ENCODE data around the gene CIT.

CIT gene

GRCh38 chr12:119803381-119803791, 73.7 kb downstream of the CIT start:
- DNase-seq: no peak

GRCh38 chr12:119802472-119802871, 74.6 kb downstream of the CIT start:
- DNase-seq: no peak

- DNase-seq: no peak
These were observed 80.0 kb downstream of the CIT start for GRCh38 chr12:119797090-119797489.

- DNase-seq: no peak
These were observed 80.8 kb downstream of the CIT start for GRCh38 chr12:119796292-119796691.

- no peak for DNase-seq
These were observed 85.7 kb downstream of the CIT start for GRCh38 chr12:119791453-119791852.

GRCh38 chr12:119788786-119789185, 88.3 kb downstream of the CIT start:
- DNase-seq: no peak

- no peak for DNase-seq
These were observed 90.6 kb downstream of the CIT start for GRCh38 chr12:119786539-119786938.

DNA sequence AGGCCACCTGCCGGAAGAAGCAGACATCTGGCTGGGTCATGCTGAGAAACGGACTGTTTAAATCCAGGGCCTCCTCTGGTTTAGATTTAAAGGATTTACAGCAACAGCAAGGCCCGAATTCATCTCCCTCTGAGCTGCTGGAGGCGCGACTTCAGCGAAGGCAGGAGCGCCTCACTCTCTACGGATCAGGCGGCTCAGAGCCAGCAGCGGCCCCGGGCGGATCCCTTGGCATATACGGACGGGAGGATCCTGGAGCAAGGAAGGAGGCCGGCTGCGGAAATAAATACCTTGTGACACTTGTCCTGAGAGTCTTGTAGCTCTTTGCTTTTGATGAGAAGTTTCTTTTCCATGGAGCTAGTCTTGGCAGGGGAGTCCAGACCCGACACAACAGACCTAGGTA, 92.4 kb downstream of the CIT start:
- no peak for DNase-seq

DNA sequence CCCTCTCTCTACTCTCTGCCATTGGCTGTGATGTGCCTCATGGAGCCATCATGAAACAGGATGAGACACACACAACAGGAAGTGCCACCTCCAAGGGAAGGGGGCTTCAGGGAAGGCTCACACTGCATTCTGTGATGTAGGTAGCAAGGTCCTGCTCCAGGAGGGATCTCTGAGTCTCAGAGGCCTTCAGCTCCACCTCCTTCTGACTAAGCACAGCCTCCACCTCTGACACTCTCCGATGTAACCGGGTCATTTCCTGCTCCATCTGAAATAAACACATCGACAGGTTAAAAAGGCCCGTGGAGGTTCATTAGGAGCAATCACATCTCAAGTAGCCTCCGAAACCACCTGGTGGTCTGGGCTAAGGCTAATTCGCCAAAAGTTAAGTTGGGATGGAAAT, 93.3 kb downstream of the CIT start:
- DNase-seq: no peak

GRCh38 chr12:119781804-119782203, 95.3 kb downstream of the CIT start:
- no peak for DNase-seq

DNA sequence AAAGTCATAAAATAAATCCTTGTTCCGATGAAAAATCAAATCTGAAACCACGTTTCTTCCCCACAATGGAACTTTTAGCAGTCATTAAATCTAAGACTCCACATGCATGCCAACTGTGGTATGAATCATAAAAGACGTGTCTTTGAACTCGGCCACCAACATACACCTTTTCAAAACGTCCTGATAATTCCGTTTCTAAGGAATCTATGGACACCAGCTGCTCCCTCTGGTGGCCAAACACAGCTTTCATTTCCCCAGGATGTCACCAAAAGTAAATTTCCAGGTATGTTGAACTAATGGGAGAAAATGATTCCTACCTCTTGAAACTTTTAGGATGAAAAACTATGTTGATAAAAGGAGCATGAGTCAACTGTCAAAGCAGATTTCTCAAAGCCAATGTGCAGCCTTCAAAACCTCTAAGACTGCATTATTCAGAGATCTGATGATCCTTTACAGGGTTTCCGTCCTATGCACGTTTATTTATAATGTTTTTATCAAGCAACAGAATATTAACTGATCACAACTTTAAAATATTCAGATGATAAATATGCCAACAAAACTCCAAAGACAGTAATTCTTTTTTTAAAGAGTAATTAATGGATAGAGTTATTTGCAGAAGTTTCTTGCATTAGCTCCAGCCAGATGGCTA, 96.2 kb downstream of the CIT start:
- peak; percentile 16 for DNase-seq

- DNase-seq: no peak
These were observed 101.7 kb downstream of the CIT start for GRCh38 chr12:119775246-119775895.

DNA sequence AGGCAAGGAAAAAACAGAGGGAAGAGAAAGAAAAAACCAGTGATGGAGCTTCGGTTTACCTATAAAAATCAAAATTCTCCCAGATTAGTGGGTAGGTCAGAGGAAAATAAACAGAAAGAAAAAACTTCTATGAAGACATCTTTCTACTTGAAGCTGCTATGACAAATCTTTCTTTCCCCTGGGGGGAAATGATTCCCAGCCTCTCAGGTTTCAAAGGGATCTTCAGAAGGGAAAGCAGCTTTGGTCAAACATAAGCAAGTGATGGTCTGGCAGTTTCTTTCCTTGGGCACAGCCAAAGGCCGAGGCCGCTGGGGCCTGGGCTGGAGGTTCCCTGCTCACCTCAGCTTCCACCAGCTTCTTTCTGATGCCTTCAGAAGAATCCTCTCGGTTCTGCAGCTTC, 104.7 kb downstream of the CIT start:
- DNase-seq: no peak

GRCh38 chr12:119770146-119770545, 107.0 kb downstream of the CIT start:
- DNase-seq: no peak

DNA sequence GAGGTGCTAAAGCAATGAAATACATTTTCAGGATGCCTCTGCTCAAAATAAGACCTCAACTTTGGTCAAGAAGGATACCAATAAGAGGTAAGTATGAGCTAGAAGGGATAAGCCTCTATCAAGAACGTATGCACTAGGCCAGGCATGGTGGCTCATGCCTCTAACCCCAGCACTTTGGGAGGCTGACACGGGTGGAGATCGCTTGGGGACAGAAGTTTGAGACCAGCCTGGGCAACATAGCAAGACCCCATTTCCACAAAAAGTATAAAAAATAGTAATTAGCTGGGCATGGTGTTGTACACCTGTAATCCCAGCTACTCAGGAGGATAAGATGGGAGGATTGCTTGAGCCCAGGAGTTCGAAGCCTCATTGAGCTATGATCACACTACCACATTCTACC, 114.5 kb downstream of the CIT start:
- DNase-seq: no peak

DNA sequence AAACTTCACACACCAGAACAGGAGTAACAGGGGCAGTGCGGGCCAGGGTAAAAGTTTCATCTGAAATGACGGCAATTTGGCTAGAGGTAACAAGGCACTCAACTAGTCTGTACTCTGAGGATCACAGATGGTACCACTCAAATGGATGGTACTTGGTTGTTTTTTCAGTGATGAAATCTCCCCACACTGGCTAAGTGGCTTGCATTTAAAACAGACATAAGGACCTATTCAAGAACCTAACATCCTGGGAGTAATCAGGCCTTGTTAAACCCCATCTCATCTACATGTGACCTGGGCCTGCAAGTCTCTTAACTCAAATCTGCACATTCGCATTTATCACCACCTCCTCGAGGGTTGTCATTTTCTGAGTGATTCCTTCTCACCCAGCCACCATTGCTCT, 118.4 kb downstream of the CIT start:
- no peak for DNase-seq

DNA sequence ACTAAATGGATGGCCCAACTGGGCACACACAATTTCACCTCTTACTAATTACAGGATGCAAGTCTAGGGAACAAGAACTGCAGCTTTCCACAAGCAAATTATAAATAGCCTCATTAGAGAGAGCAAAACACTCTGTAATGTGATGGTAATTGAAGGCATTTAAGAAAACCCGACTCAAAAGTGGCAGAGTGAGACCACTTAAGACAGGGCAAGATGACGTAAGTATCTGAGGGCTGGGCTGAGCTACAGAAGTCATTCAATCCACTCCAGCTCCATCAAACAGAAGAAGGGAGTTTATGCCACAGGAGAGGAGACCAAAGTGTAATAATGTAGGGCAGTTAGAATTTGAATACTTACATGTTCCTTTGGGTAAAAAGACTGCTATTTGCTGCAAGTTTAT, 118.9 kb downstream of the CIT start:
- DNase-seq: no peak

DNA sequence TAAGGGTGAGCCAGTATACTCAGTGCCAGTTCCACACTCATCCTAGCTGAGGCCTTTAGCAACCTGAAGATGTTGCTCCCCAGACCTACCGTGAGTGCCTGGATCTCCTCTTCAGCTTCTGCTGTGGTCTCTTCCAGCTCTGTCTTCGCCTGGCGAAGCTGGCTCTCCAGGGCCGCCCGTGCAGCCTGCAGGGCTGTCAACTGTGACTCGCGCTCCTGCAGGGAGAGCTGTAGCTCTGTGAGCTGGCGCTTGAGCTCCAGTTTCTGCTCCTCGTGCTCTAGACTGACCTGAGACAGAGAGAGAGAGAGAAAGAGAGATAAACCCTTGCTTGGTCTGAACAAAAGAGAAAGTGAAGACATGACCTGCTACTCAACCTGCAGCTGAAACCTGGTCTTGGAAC, 125.2 kb downstream of the CIT start:
- no peak for DNase-seq

DNA sequence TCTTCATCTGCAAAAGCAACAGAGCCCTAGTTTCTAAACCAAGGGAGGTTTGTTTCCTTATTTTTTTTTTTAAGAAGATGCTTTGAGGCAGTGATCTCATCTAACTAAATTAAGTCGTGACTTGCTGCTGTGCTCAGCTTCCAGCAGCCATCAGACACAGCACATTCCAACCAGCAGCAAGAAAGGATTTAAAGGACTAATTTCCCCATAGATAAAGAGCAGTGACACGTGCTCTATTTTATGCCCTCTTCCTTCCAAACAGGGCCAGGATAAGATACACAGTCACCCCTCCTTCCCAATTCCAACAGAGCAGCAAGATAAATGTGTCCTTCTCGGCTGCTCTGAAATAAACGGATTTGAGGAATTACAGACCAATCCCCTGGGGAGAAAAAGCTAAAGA, 127.5 kb downstream of the CIT start:
- no peak for DNase-seq

- DNase-seq: no peak
These were observed 128.6 kb downstream of the CIT start for GRCh38 chr12:119748497-119748896.

GRCh38 chr12:119746169-119746568, 131.0 kb downstream of the CIT start:
- no peak for DNase-seq

DNA sequence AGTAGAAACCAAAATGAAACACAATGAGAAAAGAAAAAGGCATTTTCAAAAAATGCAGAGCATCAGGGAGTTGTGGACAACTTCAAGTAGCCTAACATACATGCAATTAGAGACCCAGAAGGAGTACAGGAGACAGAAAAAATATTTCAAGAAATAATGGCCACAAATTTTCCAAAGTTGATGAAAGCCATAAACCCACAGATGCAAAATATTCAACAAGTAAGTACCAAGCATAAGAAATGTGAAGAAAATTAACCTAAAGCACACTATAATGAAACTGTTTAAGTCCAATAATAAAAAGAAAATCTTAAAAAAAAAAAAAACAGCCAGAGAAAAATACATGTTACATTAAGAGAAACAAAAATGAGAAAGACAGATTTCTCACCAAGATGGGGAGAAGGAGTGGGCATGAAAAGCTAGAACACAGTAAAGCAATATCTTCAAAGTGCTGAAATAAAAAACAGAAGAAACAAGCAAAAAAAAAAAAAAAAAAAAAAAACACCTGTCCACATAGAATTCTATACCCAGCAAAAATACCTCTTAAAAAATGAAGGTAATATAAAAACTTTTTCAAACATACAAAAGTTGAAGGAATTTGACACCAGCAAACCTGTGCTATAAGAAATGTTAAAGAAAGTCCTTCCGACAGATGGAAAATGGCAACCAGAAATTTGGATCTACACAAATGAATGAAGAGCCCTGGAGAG, 132.1 kb downstream of the CIT start:
- no peak for DNase-seq

GRCh38 chr12:119742700-119743099, 134.4 kb downstream of the CIT start:
- DNase-seq: no peak

GRCh38 chr12:119740830-119741229, 136.3 kb downstream of the CIT start:
- DNase-seq: no peak

All from suppressor macrophage treated with lipopolysaccharide for 4 hours (primary cell).